Cerebellar nuclear complex (tissue), 1 donor: ENCODE data around the gene DIAPH1.

Experiments
- DNase-seq, 2 experiments: peaks; one replicate each; lab custom pipeline; 2025; lab: John Stamatoyannopoulos, UW

DIAPH1 gene

GRCh38 chr5:141618804-141619554 lies at the start of gene DIAPH1:
TSS of gene DIAPH1 (minus strand) at chr5:141619000. CDS start at chr5:141618914, 86 bp downstream.
- peak; percentile 57 to 66 for DNase-seq

- no peak for DNase-seq
Measured at GRCh38 chr5:141665995-141666940, 47.5 kb upstream of the DIAPH1 start.

GRCh38 chr5:141664733-141665461 lies 46.1 kb upstream of the DIAPH1 start:
- DNase-seq: no peak

DNA sequence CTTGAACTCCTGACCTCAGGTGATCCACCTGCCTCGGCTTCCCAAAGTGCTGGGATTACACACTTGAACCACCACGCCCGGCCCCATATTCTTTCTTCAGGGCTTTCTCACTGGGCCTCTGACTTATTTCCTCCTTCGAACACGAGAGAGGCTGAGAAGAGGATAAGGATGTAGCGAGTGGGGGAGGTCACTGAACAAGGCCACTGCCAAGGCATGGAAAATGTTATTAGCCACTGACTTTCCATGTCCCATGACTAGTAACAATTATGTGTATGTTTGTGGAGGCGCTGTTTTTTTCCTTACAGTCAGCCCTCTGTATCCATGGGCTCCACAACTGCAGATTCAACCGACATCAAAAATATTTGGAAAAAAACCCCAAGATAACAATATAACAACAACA lies 44.7 kb upstream of the DIAPH1 start:
- no peak for DNase-seq

DNA sequence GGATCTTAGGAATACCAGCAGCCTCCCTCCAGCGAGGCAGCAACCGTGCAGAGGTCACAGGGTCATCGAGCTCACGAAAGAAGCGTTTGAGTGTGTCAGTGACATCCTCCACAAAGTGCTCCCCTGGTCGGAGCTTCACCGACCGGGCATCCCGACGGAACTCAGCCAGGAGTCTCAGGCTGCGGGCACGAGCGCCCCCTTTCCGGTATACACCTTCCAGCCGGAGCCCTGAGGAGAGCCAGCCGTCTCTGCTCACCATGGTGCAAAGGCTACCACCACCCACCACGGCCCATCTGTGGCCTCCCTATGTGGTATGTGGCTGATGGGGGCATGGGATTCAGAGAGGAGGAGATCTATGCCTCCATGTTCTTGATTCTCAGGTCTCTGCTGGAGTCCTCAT lies 43.2 kb upstream of the DIAPH1 start:
- DNase-seq: no peak

- DNase-seq: no peak
Measured at GRCh38 chr5:141657937-141658545, 39.2 kb upstream of the DIAPH1 start.

DNA sequence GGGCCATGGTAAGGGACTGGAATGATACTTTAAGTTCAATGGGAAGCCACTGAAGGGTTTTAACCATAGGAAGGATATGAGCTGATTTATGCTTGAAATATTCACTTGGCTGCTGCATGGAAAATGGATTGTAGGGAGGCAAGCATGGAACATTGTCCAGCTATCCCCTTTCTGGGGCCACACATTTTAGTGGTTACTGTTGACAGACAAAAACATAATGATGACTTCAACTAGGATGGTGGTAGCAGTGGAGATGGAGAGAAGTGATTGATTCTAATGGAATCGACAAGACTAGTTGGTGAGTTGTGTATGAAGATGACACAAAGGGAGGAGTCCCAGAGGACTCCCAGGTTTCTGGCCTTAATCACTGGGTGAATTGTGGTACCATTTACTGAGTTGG lies 38.6 kb upstream of the DIAPH1 start:
- DNase-seq: no peak

- DNase-seq: no peak
Measured at GRCh38 chr5:141656396-141656795, 37.6 kb upstream of the DIAPH1 start.

- DNase-seq: no peak
Measured at GRCh38 chr5:141655020-141655419, 36.2 kb upstream of the DIAPH1 start.

- no peak for DNase-seq
Measured at GRCh38 chr5:141654298-141654697, 35.5 kb upstream of the DIAPH1 start.

- no peak for DNase-seq
Measured at GRCh38 chr5:141651728-141652105, 32.9 kb upstream of the DIAPH1 start.

- DNase-seq: no peak
Measured at GRCh38 chr5:141650851-141651727, 32.3 kb upstream of the DIAPH1 start, which contains the start of gene FCHSD1. TSS of gene FCHSD1 (minus strand) at chr5:141651418. CDS start at chr5:141651368, 50 bp downstream.

- DNase-seq: no peak
Measured at GRCh38 chr5:141649972-141650371, 31.2 kb upstream of the DIAPH1 start.

DNA sequence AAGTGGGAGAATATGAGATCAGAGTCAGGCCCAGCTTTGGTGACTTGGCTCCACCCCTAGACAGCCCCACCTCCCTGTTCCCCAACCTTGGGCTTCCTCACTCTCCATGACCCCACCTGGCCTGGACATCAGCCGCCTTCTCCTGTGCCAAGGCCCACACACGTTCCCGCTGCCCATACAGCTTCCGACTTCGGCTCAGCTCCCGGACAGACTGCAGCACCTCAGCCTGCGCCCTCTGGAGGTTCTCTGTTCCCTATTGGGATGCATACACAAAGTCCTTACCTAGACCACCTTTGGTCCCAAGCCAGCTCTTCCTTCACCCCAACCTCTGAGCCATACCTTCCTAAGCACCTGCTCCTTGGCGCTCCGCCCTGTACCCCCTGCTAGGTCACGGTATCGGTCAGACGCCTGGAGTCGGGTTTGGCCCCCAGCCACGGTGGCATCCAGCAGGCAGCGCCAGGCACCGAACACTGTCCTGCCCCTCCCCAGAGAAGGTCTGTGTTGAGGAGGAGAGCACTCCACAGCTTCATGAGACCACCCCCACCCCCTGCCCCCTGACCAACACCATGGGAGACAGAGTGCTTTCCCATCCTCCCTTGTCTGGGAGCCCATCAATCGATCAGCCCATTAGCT lies 30.4 kb upstream of the DIAPH1 start:
- DNase-seq: no peak

GRCh38 chr5:141647851-141648250 lies 29.1 kb upstream of the DIAPH1 start:
- no peak for DNase-seq

GRCh38 chr5:141647242-141647641 lies 28.4 kb upstream of the DIAPH1 start:
- DNase-seq: no peak

- no peak for DNase-seq
Measured at GRCh38 chr5:141646026-141646425, 27.2 kb upstream of the DIAPH1 start.

DNA sequence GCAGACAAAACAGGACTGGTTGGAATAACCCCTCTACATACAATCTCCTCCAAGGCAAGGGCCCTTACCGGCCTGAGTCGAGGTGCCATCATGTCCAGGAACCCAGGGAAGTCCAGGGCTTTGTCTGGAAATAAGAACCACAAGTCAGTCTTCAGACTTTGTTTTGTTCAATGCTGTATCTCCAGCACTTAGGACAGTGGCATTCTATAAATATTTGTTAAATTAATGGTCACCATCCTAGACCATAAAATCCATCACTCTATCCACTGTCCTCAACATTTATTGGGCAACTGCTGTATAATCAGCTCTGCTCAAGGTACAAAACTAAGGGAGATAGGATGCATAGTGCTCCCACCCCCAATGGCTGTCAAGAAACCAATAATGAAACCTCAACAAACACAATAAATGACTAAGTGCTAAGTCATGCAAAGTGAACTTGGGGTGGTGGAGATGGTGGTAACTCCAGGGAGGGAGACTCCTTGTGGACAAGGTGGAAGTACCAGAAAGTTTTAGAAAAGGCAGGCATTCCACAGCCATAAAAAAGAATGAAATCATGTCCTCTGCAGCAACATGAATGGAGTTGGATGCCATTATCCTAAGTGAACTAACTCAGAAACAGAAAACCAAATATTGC lies 23.0 kb upstream of the DIAPH1 start:
- DNase-seq: no peak

- no peak for DNase-seq
Measured at GRCh38 chr5:141640698-141641097, 21.9 kb upstream of the DIAPH1 start.

- no peak for DNase-seq
Measured at GRCh38 chr5:141640051-141640415, 21.2 kb upstream of the DIAPH1 start.
